GM23338 (cell line): Measurements from ENCODE around the gene SLC35A2. TPM values are rescaled to one million over a fixed set of nuclear protein-coding genes. Genes with fewer than 3 reads are reported as not detected.

ENCODE experiments used
- ATAC-seq: fragments of 200-7000 bp; cut with Tn5 transposase; 3 replicates; pipeline ENCODE4 v1.9.1; 2020
- DNase-seq: peaks from one replicate; pipeline ENCODE4 v3.0.0-alpha.2; 2015; ENCODE audit warnings: low spot score
- H2AFZ ChIP-seq: fragments of 200-600 bp; sonication (generic); 2 replicates; pipeline ENCODE4 v1.8.0; 2016; ENCODE audit warnings: antibody characterized with exemption, mild to moderate bottlenecking, moderate library complexity
- H3F3A ChIP-seq: fragments of 200-600 bp; sonication (generic); replicated peaks from 2 replicates; pipeline ENCODE4 v1.8.0; 2017; ENCODE audit warnings: antibody characterized with exemption, mixed run types, low read depth
- H3K27ac ChIP-seq: fragments of 200-600 bp; sonication (generic); 2 replicates; pipeline ENCODE4 v1.6.1; 2016; ENCODE audit warnings: low read depth
- H3K27me3 ChIP-seq: fragments of 200-600 bp; sonication (generic); 2 replicates; pipeline ENCODE4 v1.8.0; 2016; ENCODE audit warnings: mild to moderate bottlenecking, mixed run types, moderate library complexity; ENCODE audit not compliant: insufficient read depth
- H3K36me3 ChIP-seq: fragments of 200-600 bp; sonication (generic); 2 replicates; pipeline ENCODE4 v1.8.0; 2016; ENCODE audit warnings: mild to moderate bottlenecking; ENCODE audit not compliant: insufficient read depth
- H3K4me1 ChIP-seq: fragments of 200-600 bp; sonication (generic); 2 replicates; pipeline ENCODE4 v1.8.0; 2016; ENCODE audit warnings: mild to moderate bottlenecking, moderate library complexity; ENCODE audit not compliant: insufficient read depth
- H3K4me2 ChIP-seq: fragments of 200-600 bp; sonication (generic); 2 replicates; pipeline ENCODE4 v1.7.1; 2017; ENCODE audit warnings: mixed run types
- H3K4me3 ChIP-seq: fragments of 200-600 bp; sonication (generic); 2 replicates; pipeline ENCODE4 v1.6.1; 2016; ENCODE audit warnings: mixed run types
- H3K79me2 ChIP-seq: fragments of 200-600 bp; sonication (generic); replicated peaks from 2 replicates; pipeline ENCODE4 v1.8.0; 2017; ENCODE audit warnings: mild to moderate bottlenecking; ENCODE audit not compliant: insufficient read depth
- H3K9me2 ChIP-seq: fragments of 200-600 bp; sonication (generic); 2 replicates; pipeline ENCODE4 v1.8.0; 2017; ENCODE audit not compliant: insufficient read depth
- H4K20me1 ChIP-seq: fragments of 200-600 bp; sonication (generic); replicated peaks from 2 replicates; pipeline ENCODE4 v1.8.0; 2017; ENCODE audit warnings: mild to moderate bottlenecking; ENCODE audit not compliant: insufficient read depth
- H3K27ac Mint-ChIP-seq: 2 replicates; pipeline ENCODE4 v1.8.0; 2020; ENCODE audit warnings: inconsistent platforms, mild to moderate bottlenecking, moderate library complexity, mixed read lengths
- H3K27me3 Mint-ChIP-seq: 3 replicates; pipeline ENCODE4 v1.8.0; 2022; ENCODE audit warnings: low read depth, mild to moderate bottlenecking, moderate library complexity, mixed read lengths, inconsistent platforms; ENCODE audit not compliant: insufficient read depth, poor library complexity
- H3K36me3 Mint-ChIP-seq: 3 replicates; pipeline ENCODE4 v1.8.0; 2021; ENCODE audit warnings: low read depth, mild to moderate bottlenecking, inconsistent platforms, moderate library complexity, mixed read lengths
- H3K4me1 Mint-ChIP-seq: 3 replicates; pipeline ENCODE4 v1.8.0; 2020; ENCODE audit warnings: mild to moderate bottlenecking, inconsistent platforms, mixed read lengths
- H3K4me3 Mint-ChIP-seq: 3 replicates; pipeline ENCODE4 v1.8.0; 2021; ENCODE audit warnings: moderate library complexity, mild to moderate bottlenecking, inconsistent platforms, mixed read lengths
- H3K9me3 Mint-ChIP-seq: 3 replicates; pipeline ENCODE4 v1.8.0; 2020; ENCODE audit warnings: moderate library complexity, mild to moderate bottlenecking, inconsistent platforms, mixed read lengths
- ETS1 ChIP-seq: IDR thresholded peaks from 2 replicates; pipeline ENCODE4 v1.6.1; 2016; ENCODE audit warnings: antibody characterized with exemption
- JUNB ChIP-seq: IDR thresholded peaks from one replicate; pipeline ENCODE4 v1.6.1; 2016; ENCODE audit warnings: antibody characterized with exemption; ENCODE audit not compliant: unreplicated experiment
- POLR2AphosphoS5 ChIP-seq: IDR thresholded peaks from 2 replicates; pipeline ENCODE4 v1.6.1; 2016; ENCODE audit warnings: antibody characterized with exemption, low read depth
- REST ChIP-seq: IDR thresholded peaks from one replicate; pipeline ENCODE4 v1.6.1; 2018; ENCODE audit warnings: antibody characterized with exemption; ENCODE audit not compliant: unreplicated experiment
- polyA plus RNA-seq: library from polyadenylated mRNA; unstranded; fragments of >200 nt; fragmentation: Nextera tagmentation; extraction: Ambion mirVana; gene quantifications from 2 replicates; pipeline ENCODE4 v1.2.1, GENCODE V29; 2016
- total RNA-seq: library from RNA; depleted of rRNA; stranded (reverse); fragments of >200 nt; shearing (Covaris generic); gene quantifications from 2 replicates; pipeline ENCODE4 v1.2.3, GENCODE V29; 2014
- TF ChIP-seq, protein P1 (sequence below): fragments of 250-450 bp; sonication (Bioruptor Pico); IDR thresholded peaks from 2 replicates; pipeline ENCODE4 v1.5.0; 2020; ENCODE audit warnings: mild to moderate bottlenecking, moderate library complexity

The SLC35A2 gene
- total and polyA plus RNA-seq, 2 experiments from 2014 or later: 13.0 to 16.4 TPM

DNA sequence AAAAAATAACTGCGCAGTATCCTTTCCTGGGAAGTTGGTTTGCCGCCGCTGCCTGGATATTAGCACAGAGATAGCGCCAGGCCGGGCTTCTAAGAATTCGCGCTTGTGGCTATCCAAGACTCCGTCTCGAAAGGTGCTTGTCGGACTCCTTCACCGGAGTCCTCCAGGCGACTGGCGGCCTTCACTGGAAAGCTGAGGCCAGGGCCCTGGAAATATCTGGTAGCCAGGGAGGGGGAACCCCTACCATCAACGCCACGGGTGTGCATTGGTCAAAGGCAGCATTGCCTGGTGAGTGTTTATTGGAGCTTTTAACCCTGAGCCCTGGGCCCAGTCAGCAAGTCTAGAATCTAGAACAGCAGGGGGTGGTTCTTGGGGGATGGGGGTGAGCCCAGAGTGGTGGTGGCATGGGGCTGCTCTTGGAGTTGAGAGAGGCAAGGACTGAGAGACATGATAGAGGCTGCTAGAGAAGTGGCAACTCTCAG, 8.0 kb upstream of the SLC35A2 start:
- peaks cover 66% of the 10 kb centered on the region for H3K36me3 Mint-ChIP-seq
- TF ChIP-seq, protein P1, sequence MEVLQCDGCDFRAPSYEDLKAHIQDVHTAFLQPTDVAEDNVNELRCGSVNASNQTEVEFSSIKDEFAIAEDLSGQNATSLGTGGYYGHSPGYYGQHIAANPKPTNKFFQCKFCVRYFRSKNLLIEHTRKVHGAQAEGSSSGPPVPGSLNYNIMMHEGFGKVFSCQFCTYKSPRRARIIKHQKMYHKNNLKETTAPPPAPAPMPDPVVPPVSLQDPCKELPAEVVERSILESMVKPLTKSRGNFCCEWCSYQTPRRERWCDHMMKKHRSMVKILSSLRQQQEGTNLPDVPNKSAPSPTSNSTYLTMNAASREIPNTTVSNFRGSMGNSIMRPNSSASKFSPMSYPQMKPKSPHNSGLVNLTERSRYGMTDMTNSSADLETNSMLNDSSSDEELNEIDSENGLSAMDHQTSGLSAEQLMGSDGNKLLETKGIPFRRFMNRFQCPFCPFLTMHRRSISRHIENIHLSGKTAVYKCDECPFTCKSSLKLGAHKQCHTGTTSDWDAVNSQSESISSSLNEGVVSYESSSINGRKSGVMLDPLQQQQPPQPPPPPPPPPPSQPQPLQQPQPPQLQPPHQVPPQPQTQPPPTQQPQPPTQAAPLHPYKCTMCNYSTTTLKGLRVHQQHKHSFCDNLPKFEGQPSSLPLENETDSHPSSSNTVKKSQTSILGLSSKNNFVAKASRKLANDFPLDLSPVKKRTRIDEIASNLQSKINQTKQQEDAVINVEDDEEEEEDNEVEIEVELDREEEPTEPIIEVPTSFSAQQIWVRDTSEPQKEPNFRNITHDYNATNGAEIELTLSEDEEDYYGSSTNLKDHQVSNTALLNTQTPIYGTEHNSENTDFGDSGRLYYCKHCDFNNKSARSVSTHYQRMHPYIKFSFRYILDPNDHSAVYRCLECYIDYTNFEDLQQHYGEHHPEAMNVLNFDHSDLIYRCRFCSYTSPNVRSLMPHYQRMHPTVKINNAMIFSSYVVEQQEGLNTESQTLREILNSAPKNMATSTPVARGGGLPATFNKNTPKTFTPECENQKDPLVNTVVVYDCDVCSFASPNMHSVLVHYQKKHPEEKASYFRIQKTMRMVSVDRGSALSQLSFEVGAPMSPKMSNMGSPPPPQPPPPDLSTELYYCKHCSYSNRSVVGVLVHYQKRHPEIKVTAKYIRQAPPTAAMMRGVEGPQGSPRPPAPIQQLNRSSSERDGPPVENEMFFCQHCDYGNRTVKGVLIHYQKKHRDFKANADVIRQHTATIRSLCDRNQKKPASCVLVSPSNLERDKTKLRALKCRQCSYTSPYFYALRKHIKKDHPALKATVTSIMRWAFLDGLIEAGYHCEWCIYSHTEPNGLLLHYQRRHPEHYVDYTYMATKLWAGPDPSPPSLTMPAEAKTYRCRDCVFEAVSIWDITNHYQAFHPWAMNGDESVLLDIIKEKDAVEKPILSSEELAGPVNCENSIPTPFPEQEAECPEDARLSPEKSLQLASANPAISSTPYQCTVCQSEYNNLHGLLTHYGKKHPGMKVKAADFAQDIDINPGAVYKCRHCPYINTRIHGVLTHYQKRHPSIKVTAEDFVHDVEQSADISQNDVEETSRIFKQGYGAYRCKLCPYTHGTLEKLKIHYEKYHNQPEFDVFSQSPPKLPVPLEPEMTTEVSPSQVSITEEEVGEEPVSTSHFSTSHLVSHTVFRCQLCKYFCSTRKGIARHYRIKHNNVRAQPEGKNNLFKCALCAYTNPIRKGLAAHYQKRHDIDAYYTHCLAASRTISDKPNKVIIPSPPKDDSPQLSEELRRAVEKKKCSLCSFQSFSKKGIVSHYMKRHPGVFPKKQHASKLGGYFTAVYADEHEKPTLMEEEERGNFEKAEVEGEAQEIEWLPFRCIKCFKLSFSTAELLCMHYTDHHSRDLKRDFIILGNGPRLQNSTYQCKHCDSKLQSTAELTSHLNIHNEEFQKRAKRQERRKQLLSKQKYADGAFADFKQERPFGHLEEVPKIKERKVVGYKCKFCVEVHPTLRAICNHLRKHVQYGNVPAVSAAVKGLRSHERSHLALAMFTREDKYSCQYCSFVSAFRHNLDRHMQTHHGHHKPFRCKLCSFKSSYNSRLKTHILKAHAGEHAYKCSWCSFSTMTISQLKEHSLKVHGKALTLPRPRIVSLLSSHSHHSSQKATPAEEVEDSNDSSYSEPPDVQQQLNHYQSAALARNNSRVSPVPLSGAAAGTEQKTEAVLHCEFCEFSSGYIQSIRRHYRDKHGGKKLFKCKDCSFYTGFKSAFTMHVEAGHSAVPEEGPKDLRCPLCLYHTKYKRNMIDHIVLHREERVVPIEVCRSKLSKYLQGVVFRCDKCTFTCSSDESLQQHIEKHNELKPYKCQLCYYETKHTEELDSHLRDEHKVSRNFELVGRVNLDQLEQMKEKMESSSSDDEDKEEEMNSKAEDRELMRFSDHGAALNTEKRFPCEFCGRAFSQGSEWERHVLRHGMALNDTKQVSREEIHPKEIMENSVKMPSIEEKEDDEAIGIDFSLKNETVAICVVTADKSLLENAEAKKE (CRISPR knock-in tag): no peak
- peak; percentile 11; the same call in 1 of the 2 replicates for TF ChIP-seq POLR2AphosphoS5
- peak; percentile 63 for DNase-seq
- Histone ChIP-seq H4K20me1 (peaks cover 13% of the 10 kb centered on the region), H2AFZ (no peak overlapping the region), H3K36me3 (peaks cover 21% of the 10 kb centered on the region; the same call in 1 of the 2 replicates), H3F3A (peaks cover 25% of the 10 kb centered on the region), H3K4me2 (peak overlapping the region; percentile 72), H3K4me3 (peak overlapping the region; percentile 63), H3K27ac (peak overlapping the region; percentile 99), H3K27me3 (no peaks in the 10 kb centered on the region), H3K9me2 (no peaks in the 10 kb centered on the region), H3K4me1 (peaks cover 33% of the 10 kb centered on the region; the same call in 1 of the 2 replicates), H3K79me2 (peaks cover 55% of the 10 kb centered on the region)
- H3K27ac Mint-ChIP-seq: peak overlapping the region; percentile 99
- H3K4me3 Mint-ChIP-seq: peak overlapping the region; percentile 98
- peaks cover 7% of the 10 kb centered on the region for H3K9me3 Mint-ChIP-seq
- ATAC-seq: peak; percentile 50
- peaks cover 41% of the 10 kb centered on the region for H3K4me1 Mint-ChIP-seq
- H3K27me3 Mint-ChIP-seq: peaks cover 23% of the 10 kb centered on the region

GRCh38 chrX:48918643-48919340, 7.3 kb upstream of the SLC35A2 start, which contains the start of gene PIM2:
TSS of gene PIM2 (minus strand) at chrX:48919024. CDS start at chrX:48918834, 190 bp downstream.
- Histone ChIP-seq H3K4me3 (peak within 1 kb of the TSS; percentile 87), H2AFZ (no peak within 1 kb of the TSS), H3K4me2 (peak within 1 kb of the TSS; percentile 79), H3K9me2 (no peaks in the 10 kb centered on the region), H3K79me2 (peaks cover 56% of the 10 kb centered on the region), H3K36me3 (peaks cover 24% of the 10 kb centered on the region; the same call in 1 of the 2 replicates), H3K4me1 (peaks cover 36% of the 10 kb centered on the region; the same call in 1 of the 2 replicates), H3F3A (peaks cover 31% of the 10 kb centered on the region), H3K27me3 (no peaks in the 10 kb centered on the region), H3K27ac (peak within 1 kb of the TSS; percentile 99), H4K20me1 (peaks cover 13% of the 10 kb centered on the region)
- Mint-ChIP-seq H3K36me3 (peaks cover 66% of the 10 kb centered on the region), H3K9me3 (peaks cover 7% of the 10 kb centered on the region), H3K27me3 (peaks cover 18% of the 10 kb centered on the region), H3K4me1 (peaks cover 42% of the 10 kb centered on the region), H3K4me3 (peak within 1 kb of the TSS; percentile 98), H3K27ac (peak within 1 kb of the TSS; percentile 99)
- DNase-seq (peak; percentile 96), ATAC-seq (peak; percentile 72)
- TF ChIP-seq ETS1 (0 out of 2 replicates have a peak, but pooled peaks have one; percentile 14), REST (no peak), POLR2AphosphoS5 (peak; percentile 87), JUNB (no peak)
